Heart left ventricle (tissue), 13 donors: ENCODE results near the gene CDC37L1.

Experiments
- POLR2A ChIP-seq, 2 donors: fragments of 450-650 bp; IDR thresholded peaks; one replicate each; pipeline ENCODE4 v1.6.1; 2017; ENCODE audit warnings: antibody characterized with exemption in 2 of 2, mild to moderate bottlenecking in 2 of 2, moderate library complexity in 2 of 2
- TF ChIP-seq, protein P1 (sequence below), 12 donors: fragments of 200-600 bp; sonication (generic) in 4 of 12; IDR thresholded peaks; one replicate each; pipeline versions ENCODE4 v1.5.0 to v1.8.0; 2018 to 2022; ENCODE audit warnings: antibody characterized with exemption in 12 of 12, mild to moderate bottlenecking in 5 of 12
- donor health status: ischemic (EF 13 %, LVEDD 7.1; RV severe dilation, severe dysfunction).
- donor health status: DM: no; HTN: yes; CAD: no.
- donor health status: DM: no; HTN: no; CAD: no.
- donor health status: ischemic (EF 25% LVEDD 6.9; RV normal size, moderate dysfunction).
- donor health status: ischemic (EF 25% LVEDD 5.7; RV mildly dilated, moderate dysfunction).
- donor health status: ischemic (EF 35%, LVEDD 5.7; RV mildly dilated, moderate dysfunction).
- donor health status: nonischemic (EF 11% LVEDD 7.7; RV severe dilation, severe dysfunction).
- donor health status: DM: yes; HTN: yes; CAD: no.
- donor health status: PGD.
- donor health status: ischemic (EF 29% LVEDD 5.4; RV normal size, mild dysfunction).
- donor health status: nonischemic (EF 23%, LVEDD 6.1; RV moderate dilation, normal function).

DNA sequence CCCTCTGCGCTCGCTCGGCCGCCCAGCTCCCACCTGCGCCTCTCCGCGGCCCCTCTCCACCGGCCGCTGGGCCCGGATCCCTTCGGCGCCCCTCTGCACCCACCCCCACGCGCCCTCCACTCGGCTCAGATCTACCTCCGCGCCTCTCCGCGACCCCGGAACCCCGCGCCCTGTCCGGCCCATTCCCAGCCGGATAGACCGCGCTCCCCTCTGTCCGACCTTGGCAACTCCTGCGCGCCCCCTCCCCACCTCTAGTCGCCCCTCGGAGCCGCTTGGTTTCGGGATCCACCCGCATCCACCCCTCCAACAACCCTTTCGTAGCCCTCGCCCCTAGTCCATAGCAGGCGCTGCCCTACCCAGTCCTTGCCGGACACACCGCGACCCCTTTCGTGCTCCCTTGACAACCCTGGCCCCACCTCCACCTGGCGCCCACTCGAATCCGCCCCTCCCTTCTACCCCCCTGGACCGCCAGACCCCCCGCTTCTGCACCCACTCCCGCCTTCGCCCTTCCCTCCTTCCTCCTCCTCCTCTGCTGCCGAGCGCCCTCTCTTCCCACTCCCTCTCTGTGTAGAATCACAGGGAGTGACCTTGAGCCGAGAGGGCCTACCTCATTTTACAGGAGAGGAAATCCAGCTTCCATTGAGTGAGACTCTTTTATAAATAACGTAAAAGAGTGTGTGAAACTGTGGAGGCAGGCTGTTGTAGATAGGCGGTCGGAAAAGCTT, 62.2 kb downstream of the CDC37L1 start:
- TF ChIP-seq, protein P1, sequence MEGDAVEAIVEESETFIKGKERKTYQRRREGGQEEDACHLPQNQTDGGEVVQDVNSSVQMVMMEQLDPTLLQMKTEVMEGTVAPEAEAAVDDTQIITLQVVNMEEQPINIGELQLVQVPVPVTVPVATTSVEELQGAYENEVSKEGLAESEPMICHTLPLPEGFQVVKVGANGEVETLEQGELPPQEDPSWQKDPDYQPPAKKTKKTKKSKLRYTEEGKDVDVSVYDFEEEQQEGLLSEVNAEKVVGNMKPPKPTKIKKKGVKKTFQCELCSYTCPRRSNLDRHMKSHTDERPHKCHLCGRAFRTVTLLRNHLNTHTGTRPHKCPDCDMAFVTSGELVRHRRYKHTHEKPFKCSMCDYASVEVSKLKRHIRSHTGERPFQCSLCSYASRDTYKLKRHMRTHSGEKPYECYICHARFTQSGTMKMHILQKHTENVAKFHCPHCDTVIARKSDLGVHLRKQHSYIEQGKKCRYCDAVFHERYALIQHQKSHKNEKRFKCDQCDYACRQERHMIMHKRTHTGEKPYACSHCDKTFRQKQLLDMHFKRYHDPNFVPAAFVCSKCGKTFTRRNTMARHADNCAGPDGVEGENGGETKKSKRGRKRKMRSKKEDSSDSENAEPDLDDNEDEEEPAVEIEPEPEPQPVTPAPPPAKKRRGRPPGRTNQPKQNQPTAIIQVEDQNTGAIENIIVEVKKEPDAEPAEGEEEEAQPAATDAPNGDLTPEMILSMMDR (IDR thresholded peaks at IDR 0.05): no peak
- no peak for TF ChIP-seq POLR2A (IDR thresholded peaks at IDR 0.05)
